Activated naive CD8-positive, alpha-beta T cell treated with anti-CD3 and anti-CD28 coated beads, Interleukin-2, amount 50 U/mL, for 24 hours (primary cell): ENCODE data around the gene MUC20.
"Not testable (repeated sequence)": the region's sequence is repeated elsewhere in the genome, so short reads cannot be mapped to it uniquely, and the experiment has no call there.

Source experiments
- ATAC-seq: fragments of 150-1000 bp; cut with Tn5 transposase; one replicate; pipeline ENCODE4 v1.10.0; 2021
- DNase-seq: peaks from one replicate; pipeline ENCODE4 v3.0.0; 2021
- H3K27ac Mint-ChIP-seq: one replicate; pipeline ENCODE4 v1.8.0; 2021; ENCODE audit warnings: mild to moderate bottlenecking, mixed read lengths
- H3K27me3 Mint-ChIP-seq: one replicate; pipeline ENCODE4 v1.8.0; 2021; ENCODE audit warnings: mixed read lengths
- H3K36me3 Mint-ChIP-seq: one replicate; pipeline ENCODE4 v1.8.0; 2021; ENCODE audit warnings: low read depth, mixed read lengths
- H3K4me1 Mint-ChIP-seq: one replicate; pipeline ENCODE4 v1.8.0; 2021; ENCODE audit warnings: mixed read lengths
- H3K4me3 Mint-ChIP-seq: one replicate; pipeline ENCODE4 v1.8.0; 2021; ENCODE audit warnings: mild to moderate bottlenecking, moderate library complexity, mixed read lengths
- H3K9me3 Mint-ChIP-seq: one replicate; pipeline ENCODE4 v1.8.0; 2021; ENCODE audit warnings: mixed read lengths

The MUC20 gene

GRCh38 chr3:195688471-195689183, 32.2 kb upstream of the MUC20 start:
- H3K4me3 Mint-ChIP-seq, DNase-seq, H3K27ac Mint-ChIP-seq, H3K27me3 Mint-ChIP-seq, ATAC-seq, H3K9me3 Mint-ChIP-seq: not testable (repeated sequence)
- H3K4me1 Mint-ChIP-seq: peaks cover 27% of the 10 kb centered on the region
- H3K36me3 Mint-ChIP-seq: peaks cover 54% of the 10 kb centered on the region

- H3K36me3 Mint-ChIP-seq: peaks cover 52% of the 10 kb centered on the region
- not testable (repeated sequence) for H3K4me3 Mint-ChIP-seq, DNase-seq, ATAC-seq, H3K27ac Mint-ChIP-seq, H3K27me3 Mint-ChIP-seq, H3K9me3 Mint-ChIP-seq
- peaks cover 27% of the 10 kb centered on the region for H3K4me1 Mint-ChIP-seq
These were observed 31.4 kb upstream of the MUC20 start for GRCh38 chr3:195689184-195690070.

- Mint-ChIP-seq H3K4me1 (peaks cover 28% of the 10 kb centered on the region), H3K36me3 (peaks cover 51% of the 10 kb centered on the region), H3K27ac (peak overlapping the region; percentile 74), H3K4me3 (no peak overlapping the region), H3K9me3 (peaks cover 4% of the 10 kb centered on the region), H3K27me3 (no peaks in the 10 kb centered on the region)
- ATAC-seq (no peak), DNase-seq (no peak)
These were observed 29.8 kb upstream of the MUC20 start for GRCh38 chr3:195690951-195691350.

- H3K27me3 Mint-ChIP-seq, H3K9me3 Mint-ChIP-seq: not testable (repeated sequence)
- peak; percentile 10 for ATAC-seq
These were observed 29.0 kb upstream of the MUC20 start for GRCh38 chr3:195691596-195692353.

GRCh38 chr3:195692354-195692685, 28.5 kb upstream of the MUC20 start:
- peak overlapping the region; percentile 73 for H3K27ac Mint-ChIP-seq
- no peak for ATAC-seq
- no peaks in the 10 kb centered on the region for H3K27me3 Mint-ChIP-seq
- no peak for DNase-seq
- peak overlapping the region; percentile 21 for H3K4me3 Mint-ChIP-seq
- H3K4me1 Mint-ChIP-seq: peaks cover 29% of the 10 kb centered on the region
- peaks cover 4% of the 10 kb centered on the region for H3K9me3 Mint-ChIP-seq
- peaks cover 44% of the 10 kb centered on the region for H3K36me3 Mint-ChIP-seq

More at GRCh38 chr3:195691596-195692353, 29.0 kb upstream of the MUC20 start:
- H3K27ac Mint-ChIP-seq: peak overlapping the region; percentile 73
- DNase-seq: not testable (repeated sequence)
- peaks cover 49% of the 10 kb centered on the region for H3K36me3 Mint-ChIP-seq
- H3K4me3 Mint-ChIP-seq: peak overlapping the region; percentile 21
- peaks cover 29% of the 10 kb centered on the region for H3K4me1 Mint-ChIP-seq

GRCh38 chr3:195692781-195693427, 27.9 kb upstream of the MUC20 start:
- peaks cover 26% of the 10 kb centered on the region for H3K4me1 Mint-ChIP-seq
- no peak overlapping the region for H3K4me3 Mint-ChIP-seq
- H3K27ac Mint-ChIP-seq: peak overlapping the region; percentile 73
- peaks cover 41% of the 10 kb centered on the region for H3K36me3 Mint-ChIP-seq
- DNase-seq (no peak), ATAC-seq (no peak)
- no peaks in the 10 kb centered on the region for H3K9me3 Mint-ChIP-seq
- no peaks in the 10 kb centered on the region for H3K27me3 Mint-ChIP-seq

- DNase-seq: no peak
- no peak overlapping the region for H3K27ac Mint-ChIP-seq
- peaks cover 26% of the 10 kb centered on the region for H3K4me1 Mint-ChIP-seq
- no peak overlapping the region for H3K4me3 Mint-ChIP-seq
- H3K27me3 Mint-ChIP-seq: no peaks in the 10 kb centered on the region
- no peaks in the 10 kb centered on the region for H3K9me3 Mint-ChIP-seq
- H3K36me3 Mint-ChIP-seq: peaks cover 41% of the 10 kb centered on the region
- ATAC-seq: no peak
These were observed 27.2 kb upstream of the MUC20 start for GRCh38 chr3:195693428-195694216.

GRCh38 chr3:195694217-195695076, 26.3 kb upstream of the MUC20 start:
- Mint-ChIP-seq H3K4me1 (peaks cover 26% of the 10 kb centered on the region), H3K36me3 (peaks cover 36% of the 10 kb centered on the region)
- not testable (repeated sequence) for H3K9me3 Mint-ChIP-seq, H3K27ac Mint-ChIP-seq, H3K4me3 Mint-ChIP-seq, DNase-seq, H3K27me3 Mint-ChIP-seq, ATAC-seq

- Mint-ChIP-seq H3K4me1 (peaks cover 15% of the 10 kb centered on the region), H3K27me3 (no peaks in the 10 kb centered on the region), H3K9me3 (no peaks in the 10 kb centered on the region), H3K36me3 (peaks cover 32% of the 10 kb centered on the region), H3K4me3 (no peak overlapping the region), H3K27ac (no peak overlapping the region)
- DNase-seq (no peak), ATAC-seq (no peak)
These were observed 24.0 kb upstream of the MUC20 start for GRCh38 chr3:195696632-195697278.

- ATAC-seq (peak; percentile 44), DNase-seq (no peak)
- peaks cover 22% of the 10 kb centered on the region for H3K36me3 Mint-ChIP-seq
- H3K9me3 Mint-ChIP-seq: no peaks in the 10 kb centered on the region
- H3K4me3 Mint-ChIP-seq: no peak overlapping the region
- H3K27me3 Mint-ChIP-seq: no peaks in the 10 kb centered on the region
- H3K27ac Mint-ChIP-seq: peak overlapping the region; percentile 2
- H3K4me1 Mint-ChIP-seq: peaks cover 6% of the 10 kb centered on the region
These were observed 23.0 kb upstream of the MUC20 start for GRCh38 chr3:195697582-195698324.

GRCh38 chr3:195698325-195698646, 22.5 kb upstream of the MUC20 start:
- Mint-ChIP-seq H3K27ac (peak overlapping the region; percentile 2), H3K36me3 (peaks cover 19% of the 10 kb centered on the region), H3K4me3 (no peak overlapping the region), H3K9me3 (no peaks in the 10 kb centered on the region), H3K27me3 (no peaks in the 10 kb centered on the region), H3K4me1 (peaks cover 2% of the 10 kb centered on the region)
- ATAC-seq: no peak
- no peak for DNase-seq
